ENCODE measurements around the gene ACAD11. TPM values are rescaled to one million over a fixed set of nuclear protein-coding genes. Genes with fewer than 3 reads are reported as not detected.

ACAD11 gene
- total and polyA plus RNA-seq, 9 of the 15 experiments (the other 6 are each of a cell fraction or from before 2014, with no cell fraction given): 1.3 to 8.4 (median 4.0) TPM

DNA sequence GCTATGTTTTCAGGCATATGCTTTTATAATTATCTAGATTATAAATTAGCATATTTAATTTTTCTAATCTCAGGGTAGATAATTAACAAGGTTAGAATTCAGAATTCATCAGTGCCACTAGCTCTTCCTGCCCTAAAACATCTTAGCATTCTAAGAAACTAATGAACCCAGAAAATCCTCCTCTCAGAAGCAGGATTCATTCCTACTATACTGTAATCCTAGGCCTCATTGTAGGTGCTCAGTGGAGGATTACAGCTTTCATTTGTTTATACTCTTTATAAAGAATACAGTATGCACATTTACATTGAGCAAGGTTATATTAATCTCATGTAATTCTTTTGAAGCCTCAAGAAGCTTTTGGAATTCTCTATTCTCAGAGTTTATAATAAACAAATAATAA is 20.9 kb downstream of the ACAD11 start:
- no peak for FAIRE-seq
- no peaks in the 10 kb centered on the region for H3K27me3 ChIP-seq (ENCODE audit: control insufficient read depth in 2 of 2, insufficient read depth in 2 of 2, low read length in 2 of 2)

More for the DNA sequence above, 20.9 kb downstream of the ACAD11 start:
- Histone ChIP-seq H3K79me2 (ENCODE audit: control insufficient read depth, insufficient read depth, low read length) (no peaks in the 10 kb centered on the region), H4K20me1 (replicated peaks; ENCODE audit: control insufficient read depth, insufficient read depth, low read length) (no peaks in the 10 kb centered on the region), H2AFZ (ENCODE audit: low read depth, low read length) (no peak overlapping the region), H3K4me2 (ENCODE audit: insufficient read depth, low read length) (no peak overlapping the region), H3K9ac (ENCODE audit: insufficient read depth in 1 of 2, low read depth in 2 of 2, low read length in 2 of 2) (no peak overlapping the region), H3K9me3 (replicated peaks; ENCODE audit: control insufficient read depth, insufficient read depth, low read depth, low read length) (no peaks in the 10 kb centered on the region), H3K4me3 (no peak overlapping the region), H3K36me3 (ENCODE audit: control insufficient read depth, insufficient read depth, low read length) (no peaks in the 10 kb centered on the region), H3K27ac (ENCODE audit: extremely low read depth, low read depth, low read length) (no peak overlapping the region), H3K9me1 (ENCODE audit: control insufficient read depth, insufficient read depth, low read length) (no peaks in the 10 kb centered on the region), H3K4me1 (replicated peaks in 1 of 2; ENCODE audit: control insufficient read depth in 2 of 2, insufficient read depth in 2 of 2, low read length in 2 of 2) (no peaks in the 10 kb centered on the region)
- TF ChIP-seq, protein P1, sequence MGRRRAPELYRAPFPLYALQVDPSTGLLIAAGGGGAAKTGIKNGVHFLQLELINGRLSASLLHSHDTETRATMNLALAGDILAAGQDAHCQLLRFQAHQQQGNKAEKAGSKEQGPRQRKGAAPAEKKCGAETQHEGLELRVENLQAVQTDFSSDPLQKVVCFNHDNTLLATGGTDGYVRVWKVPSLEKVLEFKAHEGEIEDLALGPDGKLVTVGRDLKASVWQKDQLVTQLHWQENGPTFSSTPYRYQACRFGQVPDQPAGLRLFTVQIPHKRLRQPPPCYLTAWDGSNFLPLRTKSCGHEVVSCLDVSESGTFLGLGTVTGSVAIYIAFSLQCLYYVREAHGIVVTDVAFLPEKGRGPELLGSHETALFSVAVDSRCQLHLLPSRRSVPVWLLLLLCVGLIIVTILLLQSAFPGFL (CRISPR knock-in tag; IDR thresholded peaks at IDR 0.05): no peak
- no peak for TF ChIP-seq HDGF (IDR thresholded peaks at IDR 0.05)
- TF ChIP-seq, protein P2, sequence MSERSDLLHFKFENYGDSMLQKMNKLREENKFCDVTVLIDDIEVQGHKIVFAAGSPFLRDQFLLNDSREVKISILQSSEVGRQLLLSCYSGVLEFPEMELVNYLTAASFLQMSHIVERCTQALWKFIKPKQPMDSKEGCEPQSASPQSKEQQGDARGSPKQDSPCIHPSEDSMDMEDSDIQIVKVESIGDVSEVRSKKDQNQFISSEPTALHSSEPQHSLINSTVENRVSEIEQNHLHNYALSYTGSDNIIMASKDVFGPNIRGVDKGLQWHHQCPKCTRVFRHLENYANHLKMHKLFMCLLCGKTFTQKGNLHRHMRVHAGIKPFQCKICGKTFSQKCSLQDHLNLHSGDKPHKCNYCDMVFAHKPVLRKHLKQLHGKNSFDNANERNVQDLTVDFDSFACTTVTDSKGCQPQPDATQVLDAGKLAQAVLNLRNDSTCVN (CRISPR knock-in tag; IDR thresholded peaks at IDR 0.05): no peak
- TF ChIP-seq, protein P3, sequence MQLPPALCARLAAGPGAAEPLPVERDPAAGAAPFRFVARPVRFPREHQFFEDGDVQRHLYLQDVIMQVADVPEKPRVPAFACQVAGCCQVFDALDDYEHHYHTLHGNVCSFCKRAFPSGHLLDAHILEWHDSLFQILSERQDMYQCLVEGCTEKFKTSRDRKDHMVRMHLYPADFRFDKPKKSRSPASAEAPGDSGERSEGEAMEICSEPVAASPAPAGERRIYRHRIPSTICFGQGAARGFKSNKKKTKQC (CRISPR knock-in tag; IDR thresholded peaks at IDR 0.05): no peak
- no peak for TF ChIP-seq ZBED1 (IDR thresholded peaks at IDR 0.05)
- no peak for TF ChIP-seq ZFX (CRISPR knock-in tag; IDR thresholded peaks at IDR 0.05)
- no peak for TF ChIP-seq BRD4 (IDR thresholded peaks at IDR 0.05)
- TF ChIP-seq SETDB1 (IDR thresholded peaks at IDR 0.05; ENCODE audit: low read length): no peak
- TF ChIP-seq ZNF76 (CRISPR knock-in tag; IDR thresholded peaks at IDR 0.05; ENCODE audit: borderline replicate concordance): no peak
- no peak for TF ChIP-seq POLR2A (conservative IDR thresholded peaks at IDR 0.05)
- ChIA-PET POLR2A (no interaction called here), CTCF (ENCODE audit: low intra/inter-chr PET ratio) (no interaction called here)
- ATAC-seq (no peak), DNase-seq (ENCODE audit: extremely low read depth in 1 of 4, low spot score in 3 of 4) (no peak)
- no TSS peak for BruUV-seq (replicated peaks)
- in situ Hi-C loops (cut with MboI) (no loop called here), intact Hi-C loops (cut with micrococcal nuclease) (no loop called here)
